ENCODE results near the gene NSMF.

NSMF gene

GRCh38 chr9:137428311-137428630, 30.9 kb downstream of the NSMF start:
- H3K4me1 ChIP-seq (ENCODE audit: insufficient read depth, low read length) = no peaks in the 10 kb centered on the region

GRCh38 chr9:137427454-137428310, 31.5 kb downstream of the NSMF start:
- Histone ChIP-seq H3K4me1 (ENCODE audit: insufficient read depth, low read length) (no peaks in the 10 kb centered on the region), H3K36me3 (ENCODE audit: insufficient read depth, low read length) (no peaks in the 10 kb centered on the region), H3K27me3 (ENCODE audit: insufficient read depth, low read length) (no peaks in the 10 kb centered on the region), H2AFZ (ENCODE audit: low read depth, low read length) (no peak overlapping the region), H3K4me3 (ENCODE audit: low read length) (no peak overlapping the region), H3K9me3 (ENCODE audit: low read length) (no peaks in the 10 kb centered on the region)

More at GRCh38 chr9:137428311-137428630, 30.9 kb downstream of the NSMF start:
- Histone ChIP-seq H3K36me3 (ENCODE audit: insufficient read depth, low read length) (no peaks in the 10 kb centered on the region), H2AFZ (ENCODE audit: low read depth, low read length) (no peak overlapping the region), H3K4me3 (ENCODE audit: low read length) (no peak overlapping the region), H3K27me3 (ENCODE audit: insufficient read depth, low read length) (peaks cover 1% of the 10 kb centered on the region), H3K9me3 (ENCODE audit: low read length) (no peaks in the 10 kb centered on the region)

GRCh38 chr9:137426018-137426681, 33.0 kb downstream of the NSMF start:
- Histone ChIP-seq H2AFZ (ENCODE audit: low read depth, low read length) (no peak overlapping the region), H3K36me3 (ENCODE audit: insufficient read depth, low read length) (no peaks in the 10 kb centered on the region), H3K9me3 (ENCODE audit: low read length) (no peaks in the 10 kb centered on the region), H3K4me1 (ENCODE audit: insufficient read depth, low read length) (peaks cover 11% of the 10 kb centered on the region), H3K4me3 (ENCODE audit: low read length) (no peak overlapping the region), H3K27me3 (ENCODE audit: insufficient read depth, low read length) (no peaks in the 10 kb centered on the region)

GRCh38 chr9:137423514-137424291, 35.4 kb downstream of the NSMF start:
- H3K9me3 ChIP-seq (ENCODE audit: low read length) = no peaks in the 10 kb centered on the region
- peak overlapping the region; percentile 62 for H2AFZ ChIP-seq (ENCODE audit: low read depth, low read length)
- H3K27me3 ChIP-seq (ENCODE audit: insufficient read depth, low read length) = no peaks in the 10 kb centered on the region
- no peaks in the 10 kb centered on the region for H3K36me3 ChIP-seq (ENCODE audit: insufficient read depth, low read length)
- peaks cover 11% of the 10 kb centered on the region for H3K4me1 ChIP-seq (ENCODE audit: insufficient read depth, low read length)
- H3K4me3 ChIP-seq (ENCODE audit: low read length) = peak overlapping the region; percentile 17

GRCh38 chr9:137422604-137423513, 36.3 kb downstream of the NSMF start, which contains the start of the genes EXD3 and NOXA1:
TSS of gene EXD3 (minus strand) at chr9:137423162. CDS start at chr9:137395357, 27,805 bp downstream.
TSS of gene NOXA1 (plus strand) at chr9:137423393. CDS start at chr9:137423530, 137 bp downstream.
- H3K4me1 ChIP-seq (ENCODE audit: insufficient read depth, low read length) = peaks cover 11% of the 10 kb centered on the region
- peak within 1 kb of the TSS; percentile 95 for H2AFZ ChIP-seq (ENCODE audit: low read depth, low read length)
- H3K9me3 ChIP-seq (ENCODE audit: low read length) = no peaks in the 10 kb centered on the region
- H3K27me3 ChIP-seq (ENCODE audit: insufficient read depth, low read length) = no peaks in the 10 kb centered on the region
- no peaks in the 10 kb centered on the region for H3K36me3 ChIP-seq (ENCODE audit: insufficient read depth, low read length)
- H3K4me3 ChIP-seq (ENCODE audit: low read length) = peak within 1 kb of the TSS; percentile 66

- Histone ChIP-seq H2AFZ (ENCODE audit: low read depth, low read length) (peak overlapping the region; percentile 95), H3K36me3 (ENCODE audit: insufficient read depth, low read length) (no peaks in the 10 kb centered on the region), H3K4me3 (ENCODE audit: low read length) (peak overlapping the region; percentile 66), H3K27me3 (ENCODE audit: insufficient read depth, low read length) (no peaks in the 10 kb centered on the region), H3K4me1 (ENCODE audit: insufficient read depth, low read length) (peaks cover 11% of the 10 kb centered on the region), H3K9me3 (ENCODE audit: low read length) (peaks cover 2% of the 10 kb centered on the region)
Measured at GRCh38 chr9:137421838-137422603, 37.1 kb downstream of the NSMF start.

GRCh38 chr9:137417161-137418021, 41.7 kb downstream of the NSMF start:
- Histone ChIP-seq H3K4me1 (ENCODE audit: insufficient read depth, low read length) (peaks cover 12% of the 10 kb centered on the region), H3K9me3 (ENCODE audit: low read length) (peaks cover 4% of the 10 kb centered on the region), H3K4me3 (ENCODE audit: low read length) (no peak overlapping the region), H2AFZ (ENCODE audit: low read depth, low read length) (no peak overlapping the region), H3K27me3 (ENCODE audit: insufficient read depth, low read length) (no peaks in the 10 kb centered on the region), H3K36me3 (ENCODE audit: insufficient read depth, low read length) (no peaks in the 10 kb centered on the region)

GRCh38 chr9:137416563-137417151, 42.5 kb downstream of the NSMF start:
- peaks cover 6% of the 10 kb centered on the region for H3K4me1 ChIP-seq (ENCODE audit: insufficient read depth, low read length)
- peaks cover 4% of the 10 kb centered on the region for H3K9me3 ChIP-seq (ENCODE audit: low read length)
- no peak overlapping the region for H3K4me3 ChIP-seq (ENCODE audit: low read length)
- no peak overlapping the region for H2AFZ ChIP-seq (ENCODE audit: low read depth, low read length)
- H3K27me3 ChIP-seq (ENCODE audit: insufficient read depth, low read length) = no peaks in the 10 kb centered on the region
- H3K36me3 ChIP-seq (ENCODE audit: insufficient read depth, low read length) = no peaks in the 10 kb centered on the region

- H3K36me3 ChIP-seq (ENCODE audit: insufficient read depth, low read length) = no peaks in the 10 kb centered on the region
- H3K27me3 ChIP-seq (ENCODE audit: insufficient read depth, low read length) = no peaks in the 10 kb centered on the region
- no peak overlapping the region for H2AFZ ChIP-seq (ENCODE audit: low read depth, low read length)
- peaks cover 4% of the 10 kb centered on the region for H3K9me3 ChIP-seq (ENCODE audit: low read length)
- H3K4me1 ChIP-seq (ENCODE audit: insufficient read depth, low read length) = peaks cover 2% of the 10 kb centered on the region
- H3K4me3 ChIP-seq (ENCODE audit: low read length) = no peak overlapping the region
Measured at GRCh38 chr9:137416006-137416562, 43.0 kb downstream of the NSMF start.

GRCh38 chr9:137415451-137415850, 43.7 kb downstream of the NSMF start:
- Histone ChIP-seq H3K27me3 (ENCODE audit: insufficient read depth, low read length) (no peaks in the 10 kb centered on the region), H3K4me3 (ENCODE audit: low read length) (no peak overlapping the region), H3K36me3 (ENCODE audit: insufficient read depth, low read length) (no peaks in the 10 kb centered on the region), H2AFZ (ENCODE audit: low read depth, low read length) (no peak overlapping the region), H3K4me1 (ENCODE audit: insufficient read depth, low read length) (peaks cover 2% of the 10 kb centered on the region), H3K9me3 (ENCODE audit: low read length) (peaks cover 4% of the 10 kb centered on the region)

Measured in neuron (in vitro differentiated cells).